HG03378 (cell line): Measurements from ENCODE around the gene GLG1.
"Not testable (repeated sequence)": the region's sequence is repeated elsewhere in the genome, so short reads cannot be mapped to it uniquely, and the experiment has no call there.

Experiments
- ATAC-seq: cut with Tn5 transposase; IDR thresholded peaks from one replicate; pipeline ENCODE4 v1.9.1; 2021; ENCODE audit warnings: mild to moderate bottlenecking, moderate library complexity; ENCODE audit not compliant: unreplicated experiment

Gene GLG1

GRCh38 chr16:74542911-74543578 is 63.9 kb downstream of the GLG1 start:
- ATAC-seq, result not testable (repeated sequence)

- not testable (repeated sequence) for ATAC-seq
Observed at GRCh38 chr16:74540663-74541062, 66.3 kb downstream of the GLG1 start.

GRCh38 chr16:74538801-74539200 is 68.1 kb downstream of the GLG1 start:
- ATAC-seq, result not testable (repeated sequence)

GRCh38 chr16:74537746-74538145 is 69.2 kb downstream of the GLG1 start:
- not testable (repeated sequence) for ATAC-seq

- not testable (repeated sequence) for ATAC-seq
Observed at GRCh38 chr16:74534650-74535049, 72.3 kb downstream of the GLG1 start.

- no peak for ATAC-seq
Observed at GRCh38 chr16:74524926-74525325, 82.0 kb downstream of the GLG1 start.

GRCh38 chr16:74524117-74524516 is 82.8 kb downstream of the GLG1 start:
- ATAC-seq, result no peak

- not testable (repeated sequence) for ATAC-seq
Observed at GRCh38 chr16:74523706-74524105, 83.2 kb downstream of the GLG1 start.

- no peak for ATAC-seq
Observed at GRCh38 chr16:74522160-74522559, 84.8 kb downstream of the GLG1 start.

GRCh38 chr16:74521691-74522090 is 85.2 kb downstream of the GLG1 start:
- ATAC-seq, result no peak

GRCh38 chr16:74518934-74519333 is 88.0 kb downstream of the GLG1 start:
- ATAC-seq, result not testable (repeated sequence)

- ATAC-seq, result no peak
Observed at GRCh38 chr16:74511961-74512360, 95.0 kb downstream of the GLG1 start.

- ATAC-seq, result no peak
Observed at GRCh38 chr16:74505011-74505410, 101.9 kb downstream of the GLG1 start.

GRCh38 chr16:74503412-74503811 is 103.5 kb downstream of the GLG1 start:
- ATAC-seq, result no peak

- ATAC-seq, result no peak
Observed at GRCh38 chr16:74501484-74502478, 105.1 kb downstream of the GLG1 start.

GRCh38 chr16:74500907-74501306 is 106.0 kb downstream of the GLG1 start:
- ATAC-seq, result no peak

- no peak for ATAC-seq
Observed at GRCh38 chr16:74499114-74499513, 107.8 kb downstream of the GLG1 start.

GRCh38 chr16:74497761-74498160 is 109.2 kb downstream of the GLG1 start:
- no peak for ATAC-seq

- ATAC-seq, result no peak
Observed at GRCh38 chr16:74496054-74496453, 110.9 kb downstream of the GLG1 start.

- ATAC-seq, result no peak
Observed at GRCh38 chr16:74492976-74493375, 113.9 kb downstream of the GLG1 start.

- no peak for ATAC-seq
Observed at GRCh38 chr16:74487634-74488495, 119.0 kb downstream of the GLG1 start.
